ENCODE results near the gene CSF3R.

DNA sequence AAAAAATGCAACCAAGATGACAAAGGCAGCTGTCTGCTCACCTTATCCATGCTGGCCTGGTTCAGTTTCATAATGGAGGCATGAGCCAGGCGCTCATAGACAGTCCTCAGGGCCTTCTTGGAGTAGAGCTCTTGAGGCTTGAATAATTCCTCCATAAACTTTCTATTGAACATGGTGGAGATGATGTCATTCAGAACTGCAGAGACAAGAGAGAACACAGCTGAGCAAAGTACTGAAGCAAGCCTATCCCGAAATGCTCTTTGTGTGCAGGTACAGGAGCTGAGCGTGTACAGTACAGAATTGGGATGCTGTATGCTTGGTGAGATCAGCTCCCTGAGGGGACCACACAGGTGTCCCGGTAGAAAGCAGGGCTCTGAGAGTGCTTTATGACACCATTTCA is 44.0 kb downstream of the CSF3R start:
- TF ChIP-seq, protein P1, sequence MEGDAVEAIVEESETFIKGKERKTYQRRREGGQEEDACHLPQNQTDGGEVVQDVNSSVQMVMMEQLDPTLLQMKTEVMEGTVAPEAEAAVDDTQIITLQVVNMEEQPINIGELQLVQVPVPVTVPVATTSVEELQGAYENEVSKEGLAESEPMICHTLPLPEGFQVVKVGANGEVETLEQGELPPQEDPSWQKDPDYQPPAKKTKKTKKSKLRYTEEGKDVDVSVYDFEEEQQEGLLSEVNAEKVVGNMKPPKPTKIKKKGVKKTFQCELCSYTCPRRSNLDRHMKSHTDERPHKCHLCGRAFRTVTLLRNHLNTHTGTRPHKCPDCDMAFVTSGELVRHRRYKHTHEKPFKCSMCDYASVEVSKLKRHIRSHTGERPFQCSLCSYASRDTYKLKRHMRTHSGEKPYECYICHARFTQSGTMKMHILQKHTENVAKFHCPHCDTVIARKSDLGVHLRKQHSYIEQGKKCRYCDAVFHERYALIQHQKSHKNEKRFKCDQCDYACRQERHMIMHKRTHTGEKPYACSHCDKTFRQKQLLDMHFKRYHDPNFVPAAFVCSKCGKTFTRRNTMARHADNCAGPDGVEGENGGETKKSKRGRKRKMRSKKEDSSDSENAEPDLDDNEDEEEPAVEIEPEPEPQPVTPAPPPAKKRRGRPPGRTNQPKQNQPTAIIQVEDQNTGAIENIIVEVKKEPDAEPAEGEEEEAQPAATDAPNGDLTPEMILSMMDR (IDR thresholded peaks at IDR 0.05): no peak
- TF ChIP-seq POLR2A (IDR thresholded peaks at IDR 0.05): no peak
